ENCODE data around the gene SEL1L2. TPM values are rescaled to one million over a fixed set of nuclear protein-coding genes. Genes with fewer than 3 reads are reported as not detected.

Gene SEL1L2
- total RNA-seq, 4 donors from 2014 or later, result not detected

- Histone ChIP-seq H3K4me1 (no peaks in the 10 kb centered on the region), H3K4me3 (no peak overlapping the region), H3K36me3 (no peaks in the 10 kb centered on the region), H3K9me3 (no peaks in the 10 kb centered on the region), H3K27me3 (no peaks in the 10 kb centered on the region), H3K27ac (replicated peaks in 1 of 4) (no peak overlapping the region)
- WGBS, result 78% methylated on average over 9 of the region's 9 CpGs
- no peak for TF ChIP-seq POLR2A (IDR thresholded peaks at IDR 0.05; ENCODE audit: low read depth)
- TF ChIP-seq EP300 (IDR thresholded peaks at IDR 0.05), result no peak
- TF ChIP-seq CTCF (IDR thresholded peaks at IDR 0.05), result no peak
- TF ChIP-seq POLR2AphosphoS5 (IDR thresholded peaks at IDR 0.05), result no peak
- no peak for DNase-seq (ENCODE audit: extremely low spot score)
- intact Hi-C loops (cut with DNase I), result no loop called here
These were observed 53.4 kb downstream of the SEL1L2 start for GRCh38 chr20:13936781-13937576.

- intact Hi-C loops (cut with DNase I), result no loop called here
- H3K27ac ChIP-seq (replicated peaks in 1 of 4), result no peak overlapping the region
- no peaks in the 10 kb centered on the region for H3K9me3 ChIP-seq
- no peaks in the 10 kb centered on the region for H3K4me1 ChIP-seq
- H3K27me3 ChIP-seq, result no peaks in the 10 kb centered on the region
- H3K4me3 ChIP-seq, result no peak overlapping the region
- DNase-seq (ENCODE audit: extremely low spot score), result no peak
- no peak for TF ChIP-seq CTCF (IDR thresholded peaks at IDR 0.05)
- H3K36me3 ChIP-seq, result no peaks in the 10 kb centered on the region
- WGBS, result 66% methylated on average over 6 of the region's 6 CpGs
These were observed 55.2 kb downstream of the SEL1L2 start for GRCh38 chr20:13934992-13935894.

DNA sequence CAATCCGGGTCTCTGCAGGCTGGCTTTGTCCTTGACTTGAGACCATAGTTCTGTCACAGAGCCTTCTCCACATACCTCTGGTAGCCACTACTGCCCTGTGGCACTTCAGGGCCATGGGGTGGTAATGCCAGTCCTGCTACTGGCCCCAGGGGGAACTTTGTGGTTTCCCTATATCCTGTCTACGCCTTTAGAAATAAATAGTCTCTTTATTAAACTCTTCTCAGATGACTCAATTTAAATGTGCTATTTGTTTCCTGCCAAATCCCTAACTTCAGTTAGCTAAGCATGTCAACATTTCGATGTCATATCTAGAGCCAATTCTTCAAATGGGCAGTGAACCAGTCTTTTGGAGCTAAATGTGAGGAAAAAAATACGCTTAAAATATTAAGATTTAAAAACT is 60.1 kb downstream of the SEL1L2 start:
- no peak for DNase-seq (ENCODE audit: extremely low spot score)
- no peak for TF ChIP-seq POLR2AphosphoS5 (IDR thresholded peaks at IDR 0.05)
- H3K4me1 ChIP-seq, result no peaks in the 10 kb centered on the region
- H3K4me3 ChIP-seq, result no peak overlapping the region
- intact Hi-C loops (cut with DNase I), result no loop called here
- 58% methylated on average over 4 of the region's 4 CpGs for WGBS
- no peaks in the 10 kb centered on the region for H3K27me3 ChIP-seq
- no peaks in the 10 kb centered on the region for H3K36me3 ChIP-seq
- no peak overlapping the region for H3K27ac ChIP-seq (replicated peaks in 1 of 4)
- H3K9me3 ChIP-seq, result no peaks in the 10 kb centered on the region

DNA sequence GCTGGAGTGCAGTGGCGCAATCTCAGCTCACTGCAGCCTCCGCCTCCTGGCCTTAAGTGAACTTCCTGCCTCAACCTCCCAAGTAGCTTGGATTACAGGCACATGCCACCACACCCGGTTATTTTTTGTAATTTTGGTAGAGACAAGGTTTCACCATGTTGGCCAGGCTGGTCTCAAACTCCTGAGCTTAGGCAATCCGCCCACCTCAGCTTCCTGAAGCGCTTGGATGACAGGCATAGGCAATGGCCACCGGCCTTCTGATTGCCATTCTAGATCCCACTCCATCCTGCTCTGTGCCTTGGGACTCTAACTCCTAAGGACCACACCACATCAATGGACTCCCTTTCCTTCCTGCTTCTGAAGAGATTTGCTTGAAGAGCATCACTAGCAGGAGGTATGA is 60.6 kb downstream of the SEL1L2 start:
- intact Hi-C loops (cut with DNase I), result no loop called here

More for the DNA sequence above, 60.6 kb downstream of the SEL1L2 start:
- H3K27ac ChIP-seq (replicated peaks in 1 of 4), result no peak overlapping the region
- no peaks in the 10 kb centered on the region for H3K36me3 ChIP-seq
- no peak for TF ChIP-seq POLR2A (IDR thresholded peaks at IDR 0.05; ENCODE audit: low read depth)
- no peak for TF ChIP-seq POLR2AphosphoS5 (IDR thresholded peaks at IDR 0.05)
- no peak for TF ChIP-seq EP300 (IDR thresholded peaks at IDR 0.05)
- no peak for TF ChIP-seq CTCF (IDR thresholded peaks at IDR 0.05)
- no peaks in the 10 kb centered on the region for H3K27me3 ChIP-seq
- no peak for DNase-seq (ENCODE audit: extremely low spot score)
- no peaks in the 10 kb centered on the region for H3K4me1 ChIP-seq
- H3K9me3 ChIP-seq, result no peaks in the 10 kb centered on the region
- WGBS, result 93% methylated on average over 5 of the region's 6 CpGs
- no peak overlapping the region for H3K4me3 ChIP-seq
